Measurements from ENCODE around the gene GATC.
A peak's percentile ranks its signal among the peaks of the same experiment; 100 is the strongest.
"Not testable (repeated sequence)": the region's sequence is repeated elsewhere in the genome, so short reads cannot be mapped to it uniquely, and the experiment has no call there.

GATC gene

DNA sequence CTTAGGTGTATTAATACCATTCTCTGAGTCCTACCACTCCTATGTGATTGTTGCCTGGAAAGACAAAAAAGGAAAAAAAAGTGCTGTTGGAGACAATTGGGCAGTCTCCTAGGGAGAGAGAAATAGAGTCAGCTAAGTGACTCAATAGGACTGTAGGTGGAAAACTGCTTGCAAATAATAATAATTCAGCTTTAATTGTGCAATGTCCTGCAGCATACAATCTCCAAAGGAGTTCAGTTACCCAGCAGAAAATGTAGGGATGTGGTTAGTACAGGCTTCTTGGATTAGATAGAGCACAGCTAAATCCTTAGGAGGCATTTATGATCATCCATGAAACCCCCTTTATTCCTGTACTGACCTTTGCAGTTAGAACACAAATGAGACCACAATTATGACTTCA lies 26.3 kb downstream of the GATC start:
- DNase-seq, result no peak

DNA sequence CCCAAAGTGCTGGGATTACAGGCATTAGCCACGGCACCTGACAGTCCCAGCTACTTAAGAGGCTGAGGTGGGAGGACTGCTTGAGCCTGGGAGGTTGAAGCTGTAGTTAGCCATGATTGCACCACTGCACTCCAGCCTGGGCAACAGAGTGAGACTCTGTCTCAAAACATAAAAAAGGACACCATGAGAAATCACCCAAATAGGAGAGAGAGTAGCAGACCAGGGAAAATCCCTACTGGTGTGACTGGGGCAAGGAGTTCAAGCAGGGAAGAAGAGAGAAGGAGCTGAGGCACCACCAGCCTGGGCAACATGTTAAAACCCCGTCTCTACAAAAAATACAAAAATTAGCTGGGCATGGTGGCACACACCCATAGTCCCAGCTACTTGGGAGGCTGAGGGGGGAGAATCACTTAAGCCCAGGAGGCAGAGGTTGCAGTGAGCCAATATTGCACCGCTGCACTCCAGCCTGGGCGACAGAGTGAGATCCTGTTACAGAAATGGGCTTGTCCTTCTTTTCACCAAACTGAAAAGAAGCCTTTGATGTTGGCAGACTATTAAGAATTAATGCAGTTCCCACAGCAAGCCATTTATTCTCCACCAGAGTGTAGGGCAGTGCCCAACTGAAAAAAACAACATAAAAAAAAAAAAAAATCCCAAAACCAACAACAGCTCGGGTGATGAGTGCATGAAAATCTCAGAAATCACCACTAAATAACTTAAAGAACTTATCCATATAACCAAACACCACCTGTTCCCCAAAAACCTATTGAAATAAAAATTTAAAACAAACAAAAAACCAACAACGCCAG lies 27.8 kb downstream of the GATC start:
- DNase-seq, result no peak

DNA sequence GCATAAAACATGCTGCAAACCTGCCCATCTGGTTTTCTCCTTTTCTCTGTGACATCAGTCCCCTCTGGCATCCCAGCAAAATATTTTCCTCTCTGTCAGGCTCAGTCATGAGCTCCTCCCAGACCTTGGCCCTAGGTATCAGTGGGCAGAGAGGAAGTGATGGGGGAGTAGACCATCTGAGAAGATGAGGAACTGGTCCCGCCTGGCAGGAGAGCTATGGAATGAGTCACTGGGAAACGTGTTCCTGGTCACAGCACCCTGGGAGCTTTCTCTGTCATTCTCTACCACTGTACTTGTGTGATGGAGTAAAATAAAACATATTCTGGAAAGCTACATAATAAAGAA lies 28.3 kb downstream of the GATC start:
- no peak for DNase-seq

DNA sequence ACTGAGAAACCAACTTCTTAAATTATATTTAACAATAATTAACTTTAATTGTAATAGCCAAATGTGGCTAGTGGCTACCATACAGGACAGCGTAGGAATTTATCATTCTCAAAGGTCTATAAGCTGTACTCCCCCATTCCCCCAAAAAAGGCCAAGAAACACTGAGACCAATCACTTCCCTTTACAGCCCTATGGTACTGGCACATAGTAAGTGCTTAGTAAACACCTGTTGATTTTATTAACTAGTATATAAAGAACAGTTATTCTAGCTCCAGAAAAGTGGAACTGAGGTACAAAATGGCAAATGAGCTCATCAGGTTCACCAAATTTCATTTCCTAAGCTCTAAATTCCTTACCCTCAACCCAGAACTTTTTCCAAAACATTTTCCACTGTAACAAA lies 29.4 kb downstream of the GATC start:
- DNase-seq, result no peak

GRCh38 chr12:120479458-120479857 lies 33.2 kb downstream of the GATC start:
- no peak for DNase-seq

DNA sequence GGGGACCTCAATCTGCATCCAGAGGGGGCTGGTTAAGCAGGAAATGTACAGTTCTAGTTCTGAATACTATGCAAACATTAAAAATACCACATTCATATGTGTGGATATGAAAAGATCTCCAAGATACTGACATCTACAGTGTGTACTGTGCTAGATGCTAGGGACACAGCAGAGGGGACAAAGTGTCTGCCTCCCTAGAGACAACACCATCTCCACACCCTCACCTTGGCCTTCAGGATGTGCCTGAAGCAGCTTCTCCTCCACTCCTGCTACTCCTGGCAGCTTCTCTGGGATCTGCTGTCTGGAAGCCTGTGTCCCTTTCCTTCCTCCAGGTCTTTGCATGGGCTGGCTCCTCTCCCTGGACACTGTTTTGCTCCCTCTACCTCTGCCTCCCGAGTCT lies 34.0 kb downstream of the GATC start:
- no peak for DNase-seq

GRCh38 chr12:120481022-120481767 lies 35.0 kb downstream of the GATC start:
- no peak for DNase-seq

DNA sequence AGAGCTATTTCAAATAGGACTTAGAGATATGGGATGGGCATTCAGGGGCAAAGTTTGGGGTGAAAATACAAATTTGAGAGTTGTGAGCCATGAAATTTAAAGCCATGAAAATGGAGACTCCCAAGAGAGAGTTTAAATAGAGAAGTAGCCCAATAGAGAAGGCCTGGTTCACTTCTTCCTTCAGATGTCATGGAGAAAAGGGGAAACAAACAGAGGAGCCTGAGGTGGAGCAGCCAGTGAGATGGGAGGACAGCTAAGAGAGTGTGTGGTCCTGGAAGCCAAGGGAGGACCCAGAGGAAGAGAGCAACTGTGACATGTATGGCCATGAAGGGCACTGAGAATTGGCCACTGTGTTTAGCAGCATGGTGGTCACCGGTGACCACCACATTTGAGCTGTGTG lies 37.4 kb downstream of the GATC start:
- DNase-seq, result no peak

- no peak for DNase-seq
Measured at GRCh38 chr12:120485961-120486881, 40.0 kb downstream of the GATC start.

DNA sequence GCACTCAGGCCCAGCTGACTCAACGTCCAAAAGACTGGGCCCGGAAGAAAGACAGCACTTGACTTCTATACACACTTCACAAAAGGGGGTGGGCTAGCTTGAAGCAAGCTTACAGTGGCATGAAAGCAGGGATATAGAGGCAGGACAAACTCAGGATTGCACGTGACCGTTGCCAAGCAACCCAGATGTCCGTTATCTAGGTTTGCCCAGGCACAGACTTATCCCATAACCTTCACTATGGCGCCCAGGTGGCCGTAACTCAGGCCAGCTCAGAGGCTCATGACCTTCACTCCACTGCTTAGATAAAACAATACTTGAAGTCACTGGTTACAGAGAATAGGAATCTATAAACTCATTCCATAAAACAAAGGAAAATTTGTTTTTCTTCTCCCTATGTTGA lies 41.3 kb downstream of the GATC start:
- not testable (repeated sequence) for DNase-seq

DNA sequence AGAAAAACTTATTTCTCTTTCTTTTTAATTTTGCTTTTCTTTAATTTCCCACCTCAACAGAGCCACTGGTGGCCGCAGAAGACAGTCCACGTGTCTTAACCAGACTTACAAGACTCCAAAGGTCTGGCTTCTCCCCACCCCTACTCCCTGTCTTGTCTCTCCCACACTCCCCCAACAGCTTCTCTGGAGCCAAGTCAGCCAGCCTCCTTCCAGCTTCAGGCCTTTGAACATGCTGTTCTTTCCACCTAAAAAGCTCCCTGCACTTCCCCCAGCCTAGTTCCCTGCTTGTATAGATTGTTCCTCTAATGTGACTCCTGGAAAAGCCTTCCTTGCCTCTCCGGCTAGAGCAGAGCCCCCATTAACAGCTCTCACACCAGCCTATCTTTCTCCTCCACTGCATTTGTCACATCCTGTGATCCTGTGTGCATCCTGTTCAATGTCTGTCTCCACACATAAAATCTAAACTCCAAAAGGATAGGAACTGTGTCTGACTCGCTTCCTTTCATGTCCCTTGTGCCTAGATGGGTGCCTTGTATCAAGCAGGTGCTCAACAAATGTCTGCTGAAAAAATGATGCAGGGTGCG lies 41.9 kb downstream of the GATC start:
- DNase-seq, result no peak

- no peak for DNase-seq
Measured at GRCh38 chr12:120489018-120489417, 42.8 kb downstream of the GATC start.

DNA sequence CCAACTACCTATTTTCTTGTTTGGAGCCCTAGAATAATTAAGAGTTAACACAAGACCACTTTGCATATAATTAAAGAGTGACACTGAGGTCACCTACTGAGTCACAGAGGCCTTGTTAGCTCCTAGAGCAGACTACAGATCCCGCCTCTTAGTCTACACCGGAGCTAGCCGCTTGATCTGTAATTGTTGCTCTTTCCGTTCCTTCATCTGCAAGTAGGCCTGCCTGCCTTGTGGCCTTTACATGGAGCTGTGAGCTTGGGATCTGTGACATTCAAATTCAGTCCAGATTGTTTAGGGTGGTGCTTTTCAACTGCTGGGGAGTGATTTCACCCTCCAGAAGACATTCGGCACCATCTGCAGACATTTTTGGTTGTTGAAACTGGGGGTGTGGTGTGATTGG lies 44.1 kb downstream of the GATC start:
- DNase-seq, result no peak

GRCh38 chr12:120490833-120491512 lies 44.7 kb downstream of the GATC start:
- no peak for DNase-seq

DNA sequence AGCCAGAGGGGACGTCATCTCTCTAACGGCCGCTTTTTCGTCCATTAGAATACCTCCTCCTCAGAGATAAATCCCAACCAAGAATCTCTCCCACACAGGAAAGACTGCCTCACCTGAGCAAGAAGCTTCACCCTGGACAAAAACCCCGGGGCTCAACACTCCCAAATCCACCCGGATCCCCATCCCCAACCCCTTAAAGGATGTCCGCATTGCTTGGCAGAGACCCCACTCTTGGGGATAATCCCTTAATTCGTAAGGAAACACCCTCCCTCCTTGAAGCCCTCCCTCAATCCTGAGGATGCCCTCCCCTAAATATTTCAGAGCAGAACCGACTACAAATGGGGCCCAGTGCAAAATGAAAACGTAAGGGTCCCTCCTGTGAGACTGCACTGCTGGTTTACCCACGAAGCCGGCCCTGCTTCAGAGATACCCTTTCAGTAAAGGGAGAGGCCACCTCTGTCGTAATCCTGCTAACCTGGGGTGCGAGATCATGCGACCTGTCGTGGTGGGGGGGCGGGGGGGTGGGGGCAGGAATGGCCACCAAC lies 49.0 kb downstream of the GATC start:
- no peak for DNase-seq

DNA sequence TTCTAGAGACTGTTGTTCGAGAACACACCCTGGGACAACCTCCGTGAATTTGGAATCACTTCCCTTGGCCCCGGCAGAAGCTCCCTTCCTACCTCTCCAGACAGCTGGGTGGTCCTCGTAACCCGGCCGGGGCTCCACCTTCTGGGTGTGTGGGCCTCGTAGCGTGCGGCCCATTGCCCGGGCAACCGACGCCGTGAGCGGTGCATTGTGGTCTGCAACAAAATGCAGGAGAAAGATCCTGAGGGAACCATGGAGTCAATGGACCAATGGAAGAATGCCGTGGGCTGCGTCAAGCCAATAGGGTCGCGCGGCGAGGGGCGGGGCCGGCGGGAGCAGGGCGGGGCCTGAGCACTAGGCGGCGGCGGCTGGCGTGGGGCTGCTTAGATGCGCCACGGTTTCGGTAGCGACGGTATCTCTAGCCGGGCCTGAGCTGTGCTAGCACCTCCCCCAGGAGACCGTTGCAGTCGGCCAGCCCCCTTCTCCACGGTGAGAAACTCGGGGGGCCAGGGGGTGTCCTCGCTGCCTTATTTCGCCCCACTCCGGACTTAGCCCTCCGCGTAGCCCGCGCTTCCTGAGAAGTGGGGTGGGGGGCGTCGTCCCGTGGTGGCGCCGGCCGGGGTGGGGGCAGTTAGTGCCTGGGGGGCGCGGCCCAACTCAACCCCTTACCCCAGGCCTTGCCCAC lies 49.6 kb downstream of the GATC start, which contains the start of gene DYNLL1:
Gene DYNLL1, plus strand, starts transcription at position 383 of the 682 bp plus-strand sequence. CDS start 309 bp downstream, outside the sequence.
- peak; percentile 95 for DNase-seq

DNA sequence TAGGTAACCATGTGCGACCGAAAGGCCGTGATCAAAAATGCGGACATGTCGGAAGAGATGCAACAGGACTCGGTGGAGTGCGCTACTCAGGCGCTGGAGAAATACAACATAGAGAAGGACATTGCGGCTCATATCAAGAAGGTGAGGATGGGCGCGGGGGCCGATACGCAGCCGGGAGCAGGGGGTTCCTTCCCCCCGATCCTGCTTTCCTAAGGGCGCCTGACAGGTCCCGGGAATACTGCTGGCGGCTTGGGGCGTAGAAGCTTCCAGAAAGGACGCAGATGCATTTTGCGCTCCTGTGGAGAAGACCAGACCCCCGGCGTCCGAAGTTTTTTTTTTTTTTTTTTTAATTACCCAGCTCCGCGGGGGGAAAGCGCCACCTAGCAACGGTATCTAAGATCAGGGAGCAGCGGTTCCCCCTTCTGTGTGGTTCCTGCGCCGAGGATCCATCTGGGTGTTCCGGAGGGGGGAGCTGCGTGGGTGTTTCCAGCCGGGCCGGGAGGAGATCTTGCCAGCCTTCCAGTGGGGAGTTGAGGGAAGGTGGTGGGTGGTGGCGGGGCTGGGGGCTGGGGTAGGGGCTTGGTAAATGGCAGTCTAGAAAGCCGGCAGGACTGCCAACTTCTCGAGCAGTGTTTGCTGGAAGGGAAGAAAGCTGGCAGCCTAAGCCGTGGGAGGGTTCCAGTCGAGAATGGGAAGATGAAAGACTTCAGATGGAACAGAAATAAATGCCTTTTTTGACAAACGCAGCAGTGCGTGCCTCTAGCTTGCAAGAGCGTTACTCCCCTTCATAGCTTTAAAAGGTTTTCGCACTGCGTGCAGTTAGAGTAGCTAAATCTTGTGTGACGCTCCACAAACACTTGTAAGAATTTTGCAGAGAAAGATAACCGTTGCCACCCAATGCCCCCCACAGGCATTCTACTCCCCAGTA lies 50.4 kb downstream of the GATC start:
- DNase-seq, result no peak

GRCh38 chr12:120497524-120498150 lies 51.4 kb downstream of the GATC start:
- DNase-seq, result no peak

DNA sequence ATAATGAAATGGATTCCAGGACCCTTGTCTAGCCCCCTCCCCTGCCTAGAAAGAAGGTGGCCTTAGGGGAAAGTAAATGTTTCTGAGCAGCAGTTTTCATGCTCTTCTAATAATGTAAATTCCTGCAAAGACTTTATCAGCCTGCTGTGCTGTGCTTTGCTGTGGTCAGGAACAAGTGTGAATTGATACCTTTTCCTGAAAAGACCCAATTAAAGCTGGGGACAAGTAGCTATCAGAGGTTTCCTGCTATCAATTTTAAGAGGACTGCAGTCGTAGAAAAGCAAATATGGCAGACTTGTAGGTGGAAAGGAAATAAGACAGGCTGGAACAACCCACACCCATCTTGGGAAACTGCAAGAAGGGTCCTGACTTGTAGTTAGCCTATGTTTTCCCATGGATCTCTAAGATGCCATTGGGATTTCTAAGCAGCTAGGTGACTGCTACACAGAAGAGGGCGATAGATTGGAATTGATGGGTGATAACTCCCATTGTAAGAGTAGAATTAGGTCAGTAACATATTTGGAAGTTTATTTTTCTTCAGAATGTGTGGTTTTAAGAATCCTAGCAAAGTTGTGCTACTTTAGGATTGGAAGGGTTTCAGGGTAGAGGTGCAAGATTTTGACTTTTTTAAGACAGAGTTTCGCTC lies 52.7 kb downstream of the GATC start:
- DNase-seq, result no peak
